Effector memory CD4-positive, alpha-beta T cell (primary cell): ENCODE measurements around the gene DHRS11.

ENCODE experiments used
- DNase-seq, 3 donors: peaks; one replicate each; pipeline ENCODE4 v3.0.0-alpha.2; 2020
- H3K27ac ChIP-seq: 2 replicates; pipeline ENCODE4 v1.7.0; 2013; ENCODE audit warnings: mild to moderate bottlenecking, low read length, moderate library complexity; ENCODE audit not compliant: insufficient read depth, poor library complexity, severe bottlenecking
- H3K27me3 ChIP-seq: replicated peaks from 2 replicates; pipeline ENCODE4 v1.7.0; 2013; ENCODE audit warnings: mild to moderate bottlenecking, low read length; ENCODE audit not compliant: insufficient read depth, control insufficient read depth, poor library complexity, severe bottlenecking
- H3K36me3 ChIP-seq: 2 replicates; pipeline ENCODE4 v1.7.0; 2013; ENCODE audit warnings: mild to moderate bottlenecking, low read length, moderate library complexity; ENCODE audit not compliant: control insufficient read depth, insufficient read depth
- H3K4me1 ChIP-seq: 2 replicates; pipeline ENCODE4 v1.7.0; 2013; ENCODE audit warnings: low read length, mild to moderate bottlenecking; ENCODE audit not compliant: control insufficient read depth, insufficient read depth, poor library complexity, severe bottlenecking
- H3K4me3 ChIP-seq: 2 replicates; pipeline ENCODE4 v1.7.0; 2013; ENCODE audit warnings: low read length, low read depth, mild to moderate bottlenecking; ENCODE audit not compliant: insufficient read depth, poor library complexity, severe bottlenecking
- H3K9me3 ChIP-seq: 2 replicates; pipeline ENCODE4 v1.7.0; 2013; ENCODE audit warnings: mild to moderate bottlenecking, low read length, moderate library complexity; ENCODE audit not compliant: control insufficient read depth
- total RNA-seq, 3 donors: gene quantifications; one replicate each; lab custom pipeline; 2026; lab: John Stamatoyannopoulos, UW

The DHRS11 gene
- total RNA-seq, result 3.3 to 5.7 (median 5.0) reads per million in 3 donors

GRCh38 chr17:36591434-36592315 is at the start of gene DHRS11:
Gene DHRS11, plus strand, starts transcription at chr17:36591879. Its CDS starts 131 bp downstream, at chr17:36592010.
- no peaks in the 10 kb centered on the region for H3K9me3 ChIP-seq
- peaks cover 16% of the 10 kb centered on the region for H3K4me1 ChIP-seq
- H3K36me3 ChIP-seq, result peaks cover 21% of the 10 kb centered on the region
- H3K27me3 ChIP-seq, result no peaks in the 10 kb centered on the region
- peak within 1 kb of the TSS; percentile 54 for H3K27ac ChIP-seq
- H3K4me3 ChIP-seq, result peak within 1 kb of the TSS; percentile 60
- peak; percentile 58 to 69 (median 69) for DNase-seq

GRCh38 chr17:36542755-36543154 is 48.9 kb upstream of the DHRS11 start:
- H3K36me3 ChIP-seq, result peaks cover 3% of the 10 kb centered on the region
- no peaks in the 10 kb centered on the region for H3K9me3 ChIP-seq
- no peak overlapping the region for H3K27ac ChIP-seq
- DNase-seq, result no peak
- H3K27me3 ChIP-seq, result no peaks in the 10 kb centered on the region
- H3K4me1 ChIP-seq, result peaks cover 17% of the 10 kb centered on the region
- H3K4me3 ChIP-seq, result no peak overlapping the region

- Histone ChIP-seq H3K4me3 (peak overlapping the region; percentile 91), H3K4me1 (peaks cover 22% of the 10 kb centered on the region), H3K27ac (peak overlapping the region; percentile 98), H3K36me3 (no peaks in the 10 kb centered on the region), H3K27me3 (no peaks in the 10 kb centered on the region), H3K9me3 (no peaks in the 10 kb centered on the region)
- DNase-seq, result no peak
Observed at GRCh38 chr17:36544044-36544306, 47.7 kb upstream of the DHRS11 start.

GRCh38 chr17:36544307-36545076 is 47.2 kb upstream of the DHRS11 start, which contains the start of gene GGNBP2:
Gene GGNBP2, plus strand, starts transcription at chr17:36544919. Its CDS starts 806 bp downstream, at chr17:36545725.
- no peaks in the 10 kb centered on the region for H3K27me3 ChIP-seq
- H3K36me3 ChIP-seq, result no peaks in the 10 kb centered on the region
- DNase-seq, result peak; percentile 77 to 91 (median 88)
- H3K4me1 ChIP-seq, result peaks cover 22% of the 10 kb centered on the region
- H3K27ac ChIP-seq, result peak within 1 kb of the TSS; percentile 98
- H3K4me3 ChIP-seq, result peak within 1 kb of the TSS; percentile 91
- no peaks in the 10 kb centered on the region for H3K9me3 ChIP-seq

- Histone ChIP-seq H3K4me3 (peak overlapping the region; percentile 91), H3K9me3 (no peaks in the 10 kb centered on the region), H3K27ac (peak overlapping the region; percentile 98)
Observed at GRCh38 chr17:36545077-36545464, 46.6 kb upstream of the DHRS11 start.

GRCh38 chr17:36545465-36546417 is 45.9 kb upstream of the DHRS11 start:
- Histone ChIP-seq H3K4me1 (peaks cover 29% of the 10 kb centered on the region), H3K9me3 (no peaks in the 10 kb centered on the region)
- peak; percentile 95 to 97 (median 96) for DNase-seq

More at GRCh38 chr17:36545077-36545464, 46.6 kb upstream of the DHRS11 start:
- H3K4me1 ChIP-seq, result peaks cover 22% of the 10 kb centered on the region
- no peaks in the 10 kb centered on the region for H3K27me3 ChIP-seq
- H3K36me3 ChIP-seq, result no peaks in the 10 kb centered on the region
- DNase-seq, result no peak

GRCh38 chr17:36546418-36547093 is 45.1 kb upstream of the DHRS11 start:
- no peaks in the 10 kb centered on the region for H3K27me3 ChIP-seq
- H3K9me3 ChIP-seq, result no peaks in the 10 kb centered on the region
- H3K4me3 ChIP-seq, result peak overlapping the region; percentile 89
- peaks cover 35% of the 10 kb centered on the region for H3K4me1 ChIP-seq
- DNase-seq, result no peak
- no peaks in the 10 kb centered on the region for H3K36me3 ChIP-seq
- H3K27ac ChIP-seq, result peak overlapping the region; percentile 98

More at GRCh38 chr17:36545465-36546417, 45.9 kb upstream of the DHRS11 start:
- H3K36me3 ChIP-seq, result no peaks in the 10 kb centered on the region
- H3K27ac ChIP-seq, result peak overlapping the region; percentile 98
- H3K27me3 ChIP-seq, result no peaks in the 10 kb centered on the region
- H3K4me3 ChIP-seq, result peak overlapping the region; percentile 89

GRCh38 chr17:36547776-36548175 is 43.9 kb upstream of the DHRS11 start:
- no peak for DNase-seq
- peak overlapping the region; percentile 38 for H3K27ac ChIP-seq
- no peaks in the 10 kb centered on the region for H3K9me3 ChIP-seq
- no peaks in the 10 kb centered on the region for H3K27me3 ChIP-seq
- no peak overlapping the region for H3K4me3 ChIP-seq
- peaks cover 35% of the 10 kb centered on the region for H3K4me1 ChIP-seq
- no peaks in the 10 kb centered on the region for H3K36me3 ChIP-seq
